HepG2 (cell line): ENCODE results near the gene CERS1. TPM values are rescaled to one million over a fixed set of nuclear protein-coding genes. Genes with fewer than 3 reads are reported as not detected.

ENCODE experiments used
- ATAC-seq: fragments of 200-7000 bp; cut with Tn5 transposase; 3 replicates; pipeline ENCODE4 v1.9.1; 2020; ENCODE audit warnings: mild to moderate bottlenecking, moderate library complexity
- BruUV-seq: library from RNA; stranded (reverse); fragments of 400-500 nt; replicated peaks from 2 replicates; lab custom pipeline; 2021; lab: Mats Ljungman, UMichigan
- CTCF ChIA-PET: fragments of 300-600 bp; formaldehyde crosslinking; extraction: SDS; loops from one replicate; lab custom pipeline; 2021; ENCODE audit warnings: low total read pairs, inconsistent platforms, low intra/inter-chr PET ratio; lab: Yijun Ruan, JAX
- POLR2A ChIA-PET: fragments of 350-600 bp; sonication (Branson Sonifier 250); formaldehyde crosslinking; loops from one replicate; lab custom pipeline; 2020; ENCODE audit warnings: antibody characterized with exemption, inconsistent platforms; lab: Yijun Ruan, JAX
- DNase-seq: peaks from one replicate; pipeline ENCODE4 v3.0.0-alpha.2; 2015; ENCODE audit warnings: low spot score
- FAIRE-seq: peaks from 3 replicates; lab custom pipeline; 2011; peaks lifted over from hg19 to GRCh38; lab: Jason Lieb, UNC
- H2AFZ ChIP-seq: one replicate; pipeline ENCODE4 v1.6.1; 2011; ENCODE audit warnings: low read length, inconsistent platforms
- H3K27ac ChIP-seq: fragments of 300-600 bp; 3 replicates; pipeline ENCODE4 v1.8.0; 2011; ENCODE audit warnings: mixed run types, mild to moderate bottlenecking, mixed read lengths, low read length, inconsistent platforms; ENCODE audit not compliant: insufficient read depth; ENCODE audit errors: extremely low read length
- H3K27me3 ChIP-seq, 2 experiments: fragments of 200-600 bp in 1 of 2; 2 replicates in 1 of 2; 3 replicates in 1 of 2; pipeline versions ENCODE4 v1.6.0 to v1.8.0; 2011; ENCODE audit warnings: low read length in 2 of 2, mild to moderate bottlenecking in 2 of 2, moderate library complexity in 2 of 2, inconsistent platforms in 1 of 2; ENCODE audit not compliant: insufficient read depth in 2 of 2, control insufficient read depth in 1 of 2
- H3K36me3 ChIP-seq, 2 experiments: fragments of 200-600 bp in 1 of 2; replicated peaks in 1 of 2; 2 replicates in 1 of 2; 3 replicates in 1 of 2; pipeline versions ENCODE4 v1.5.1 to v1.8.0; 2011; ENCODE audit warnings: low read length in 2 of 2, inconsistent platforms in 1 of 2; ENCODE audit not compliant: insufficient read depth in 2 of 2, control insufficient read depth in 1 of 2
- H3K4me1 ChIP-seq: 2 replicates; pipeline ENCODE4 v1.5.1; 2012; ENCODE audit warnings: low read length, inconsistent platforms; ENCODE audit not compliant: insufficient read depth
- H3K4me2 ChIP-seq: 2 replicates; pipeline ENCODE4 v1.6.0; 2011; ENCODE audit warnings: low read depth, low read length, inconsistent platforms
- H3K4me3 ChIP-seq, 3 experiments: fragments of 200-600 bp in 1 of 3; sonication (generic), shearing (Covaris generic) in 1 of 3; replicated peaks in 1 of 3; 2 replicates each; pipeline ENCODE4 v1.5.1; 2011 to 2016; ENCODE audit warnings: low read length in 3 of 3, inconsistent platforms in 2 of 3, low read depth in 2 of 3, mild to moderate bottlenecking in 2 of 3, control low read depth in 1 of 3, mixed read lengths in 1 of 3; ENCODE audit not compliant: insufficient read depth in 1 of 3
- H3K79me2 ChIP-seq: one replicate; pipeline ENCODE4 v1.6.1; 2011; ENCODE audit warnings: low read length, inconsistent platforms; ENCODE audit not compliant: insufficient read depth
- H3K9ac ChIP-seq: 2 replicates; pipeline ENCODE4 v1.6.0; 2011; ENCODE audit warnings: mild to moderate bottlenecking, low read depth, low read length, inconsistent platforms; ENCODE audit not compliant: insufficient read depth
- H3K9me3 ChIP-seq: 2 replicates; pipeline ENCODE4 v1.5.1; 2012; ENCODE audit warnings: mild to moderate bottlenecking, low read length
- H4K20me1 ChIP-seq: 2 replicates; pipeline ENCODE4 v1.6.0; 2011; ENCODE audit warnings: inconsistent platforms, mild to moderate bottlenecking, low read length, moderate library complexity; ENCODE audit not compliant: insufficient read depth
- CBX5 ChIP-seq: sonication (generic); formaldehyde crosslinking; IDR thresholded peaks from 2 replicates; pipeline ENCODE4 v1.4.0; 2020; ENCODE audit warnings: missing genetic modification reagents, borderline replicate concordance
- HINFP ChIP-seq: sonication (generic); formaldehyde crosslinking; IDR thresholded peaks from 2 replicates; pipeline ENCODE4 v1.4.0; 2020; ENCODE audit warnings: low read depth, mild to moderate bottlenecking, missing genetic modification reagents
- HNRNPL ChIP-seq: fragments of 200-400 bp; formaldehyde crosslinking; IDR thresholded peaks from 2 replicates; pipeline ENCODE4 v1.6.1; 2017; ENCODE audit warnings: mild to moderate bottlenecking, low read depth, low read length
- KAT2B ChIP-seq: fragments of 150-350 bp; IDR thresholded peaks from 2 replicates; pipeline ENCODE4 v1.6.1; 2014; ENCODE audit warnings: low read depth, low read length, borderline replicate concordance
- NR2C2 ChIP-seq: sonication (generic); formaldehyde crosslinking; IDR thresholded peaks from 2 replicates; pipeline ENCODE4 v1.4.0; 2020; ENCODE audit warnings: missing genetic modification reagents, mild to moderate bottlenecking, moderate library complexity, borderline replicate concordance
- RARA ChIP-seq: IDR thresholded peaks from 2 replicates; pipeline ENCODE4 v1.6.1; 2016; ENCODE audit warnings: missing genetic modification reagents, missing compliant biosample characterization
- SIX1 ChIP-seq: sonication (generic); formaldehyde crosslinking; IDR thresholded peaks from 2 replicates; pipeline ENCODE4 v1.4.0; 2020; ENCODE audit warnings: missing genetic modification reagents, borderline replicate concordance
- TEAD3 ChIP-seq: optimal IDR thresholded peaks from 2 replicates; pipeline ENCODE3; 2016; ENCODE audit warnings: borderline replicate concordance
- ZNF124 ChIP-seq: sonication (generic); formaldehyde crosslinking; IDR thresholded peaks from 2 replicates; pipeline ENCODE4 v1.4.0; 2020; ENCODE audit warnings: missing genetic modification reagents
- ZNF432 ChIP-seq: sonication (generic); formaldehyde crosslinking; IDR thresholded peaks from 2 replicates; pipeline ENCODE4 v1.5.0; 2020; ENCODE audit warnings: missing genetic modification reagents, mild to moderate bottlenecking, borderline replicate concordance
- ZNF746 ChIP-seq: sonication (generic); formaldehyde crosslinking; IDR thresholded peaks from 2 replicates; pipeline ENCODE4 v1.8.0; 2022; ENCODE audit warnings: mild to moderate bottlenecking, missing genetic modification reagents
- ZNF766 ChIP-seq: sonication (generic); formaldehyde crosslinking; IDR thresholded peaks from 2 replicates; pipeline ENCODE4 v1.5.0; 2020; ENCODE audit warnings: missing genetic modification reagents, borderline replicate concordance
- ZNF777 ChIP-seq: sonication (generic); formaldehyde crosslinking; IDR thresholded peaks from 2 replicates; pipeline ENCODE4 v1.4.0; 2020; ENCODE audit warnings: missing genetic modification reagents
- WGBS: methylation state at CpG from one replicate; pipeline ENCODE4 v1.1.6; 2017; ENCODE audit warnings: low lambda C conversion rate; 5-methylcytosine and 5-hydroxymethylcytosine counted together
- in situ Hi-C: cut with HindIII; loops from 2 replicates; pipeline ENCODE4 v1.10.0; 2017; ENCODE audit warnings: low pct_unique_long_range_greater_than_20kb; ENCODE audit not compliant: extremely low pct_ligation_motif_present
- intact Hi-C: fragments of 100-400 bp; cut with micrococcal nuclease; formaldehyde crosslinking; loops from one replicate; pipeline ENCODE4 v1.10.0; 2022; ENCODE audit not compliant: unreplicated experiment
- polyA plus RNA-seq, 8 experiments: library from polyadenylated mRNA; depleted of rRNA in 3 of 8; stranded (reverse) in 7 of 8; unstranded in 1 of 8; fragments of >200 nt; fragmentation: Illumina TruSeq in 4 of 8; extraction: Trizol in 4 of 8; gene quantifications; 2 replicates each; pipeline versions ENCODE4 v1.2.1 to v1.2.3, GENCODE V29; 2011 to 2016; ENCODE audit warnings: low read depth in 4 of 8, missing spikeins in 1 of 8, mixed read lengths in 1 of 8; ENCODE audit not compliant: insufficient read depth in 1 of 8
- total RNA-seq, 5 experiments: library from RNA; depleted of rRNA; stranded (reverse); fragments of >200 nt; fragmentation: Illumina TruSeq; extraction: Trizol; gene quantifications; 2 replicates each; pipeline ENCODE4 v1.2.3, GENCODE V29; 2016; ENCODE audit warnings: low read depth in 1 of 5
- TF ChIP-seq, protein P1 (sequence below), 2 experiments: sonication (generic) in 1 of 2; formaldehyde crosslinking in 1 of 2; IDR thresholded peaks; 2 replicates each; pipeline versions ENCODE4 v1.6.1 to v1.9.0; 2014 to 2022; ENCODE audit warnings: antibody characterized with exemption in 1 of 2, borderline replicate concordance in 1 of 2, inconsistent platforms in 1 of 2, low read depth in 1 of 2, missing genetic modification reagents in 1 of 2

Gene CERS1
- total and polyA plus RNA-seq, 2 of the 13 experiments (the other 11 are each of a cell fraction or from before 2014, with no cell fraction given), result 4.6 to 9.8 TPM

DNA sequence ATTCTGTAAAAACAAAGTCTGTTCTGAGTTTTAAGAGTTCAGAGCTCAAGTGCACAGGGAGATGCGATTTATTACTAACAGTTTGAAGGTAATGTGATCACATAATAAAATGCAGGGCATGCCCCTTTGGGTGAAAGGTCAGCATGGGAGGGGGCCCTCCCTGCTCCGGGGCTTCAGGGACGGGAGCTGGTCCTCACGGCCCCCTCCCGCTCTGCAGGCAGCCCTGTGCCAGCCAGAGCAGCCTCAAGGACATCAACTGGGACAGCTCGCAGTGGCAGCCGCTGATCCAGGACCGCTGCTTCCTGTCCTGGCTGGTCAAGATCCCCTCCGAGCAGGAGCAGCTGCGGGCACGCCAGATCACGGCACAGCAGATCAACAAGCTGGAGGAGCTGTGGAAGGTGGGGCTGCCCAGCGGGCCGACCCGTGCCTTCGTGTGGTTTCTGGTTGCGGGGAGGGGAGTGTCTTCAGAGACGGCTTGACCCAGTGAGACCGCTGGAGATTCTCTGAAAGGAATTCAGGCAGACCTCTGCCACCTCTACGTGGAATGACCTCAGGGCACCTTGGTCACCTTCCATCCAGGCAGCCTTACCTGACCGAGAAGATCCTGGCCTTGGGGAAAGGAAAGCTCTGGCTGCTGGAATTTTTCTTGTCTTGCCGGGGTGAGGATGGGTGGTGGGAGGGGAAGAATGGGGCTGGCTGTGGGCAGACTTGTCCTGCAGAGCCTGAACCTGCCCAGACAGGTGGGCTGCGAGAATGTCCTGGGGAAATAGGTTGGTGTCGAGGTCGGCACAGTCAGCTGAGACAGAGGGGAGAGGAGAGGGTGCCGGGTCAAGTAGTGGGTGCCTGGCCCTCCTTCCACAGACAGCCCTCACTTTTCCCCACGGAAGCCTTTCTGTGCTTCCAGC is 45.2 kb downstream of the CERS1 start:
- CTCF ChIA-PET, result no interaction called here

More for the DNA sequence above, 45.2 kb downstream of the CERS1 start:
- Histone ChIP-seq H3K4me1 (no peaks in the 10 kb centered on the region), H3K36me3 (peaks cover 59 to 84% of the 10 kb centered on the region in 2 experiments), H2AFZ (no peak overlapping the region), H3K4me2 (no peak overlapping the region), H3K9ac (no peak overlapping the region), H3K27me3 (no peaks in the 10 kb centered on the region), H4K20me1 (peaks cover 47% of the 10 kb centered on the region), H3K79me2 (peaks cover 37% of the 10 kb centered on the region), H3K27ac (no peak overlapping the region), H3K9me3 (no peaks in the 10 kb centered on the region), H3K4me3 (no peak overlapping the region)
- POLR2A ChIA-PET, result no interaction called here
- ATAC-seq (no peak), FAIRE-seq (no peak), DNase-seq (no peak)
- no TSS peak for BruUV-seq
- over 99% methylated on average over 16 of the region's 27 CpGs for WGBS
- in situ Hi-C loops, result no loop called here
- intact Hi-C loops, result no loop called here
- TF ChIP-seq HINFP (CRISPR knock-in tag) (no peak), ZNF766 (CRISPR knock-in tag) (no peak), CBX5 (no peak), ZNF777 (CRISPR knock-in tag) (no peak), ZNF124 (no peak), ZNF432 (CRISPR knock-in tag) (no peak), RARA (no peak), ZNF746 (CRISPR knock-in tag) (no peak), SIX1 (no peak), HNRNPL (no peak), NR2C2 (CRISPR knock-in tag) (no peak), KAT2B (no peak), TEAD3 (no peak)
- TF ChIP-seq, protein P1, sequence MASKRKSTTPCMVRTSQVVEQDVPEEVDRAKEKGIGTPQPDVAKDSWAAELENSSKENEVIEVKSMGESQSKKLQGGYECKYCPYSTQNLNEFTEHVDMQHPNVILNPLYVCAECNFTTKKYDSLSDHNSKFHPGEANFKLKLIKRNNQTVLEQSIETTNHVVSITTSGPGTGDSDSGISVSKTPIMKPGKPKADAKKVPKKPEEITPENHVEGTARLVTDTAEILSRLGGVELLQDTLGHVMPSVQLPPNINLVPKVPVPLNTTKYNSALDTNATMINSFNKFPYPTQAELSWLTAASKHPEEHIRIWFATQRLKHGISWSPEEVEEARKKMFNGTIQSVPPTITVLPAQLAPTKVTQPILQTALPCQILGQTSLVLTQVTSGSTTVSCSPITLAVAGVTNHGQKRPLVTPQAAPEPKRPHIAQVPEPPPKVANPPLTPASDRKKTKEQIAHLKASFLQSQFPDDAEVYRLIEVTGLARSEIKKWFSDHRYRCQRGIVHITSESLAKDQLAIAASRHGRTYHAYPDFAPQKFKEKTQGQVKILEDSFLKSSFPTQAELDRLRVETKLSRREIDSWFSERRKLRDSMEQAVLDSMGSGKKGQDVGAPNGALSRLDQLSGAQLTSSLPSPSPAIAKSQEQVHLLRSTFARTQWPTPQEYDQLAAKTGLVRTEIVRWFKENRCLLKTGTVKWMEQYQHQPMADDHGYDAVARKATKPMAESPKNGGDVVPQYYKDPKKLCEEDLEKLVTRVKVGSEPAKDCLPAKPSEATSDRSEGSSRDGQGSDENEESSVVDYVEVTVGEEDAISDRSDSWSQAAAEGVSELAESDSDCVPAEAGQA (IDR thresholded peaks at IDR 0.05; ENCODE audit: low read depth), result no peak
- TF ChIP-seq, protein P1 (CRISPR knock-in tag; IDR thresholded peaks at IDR 0.05; ENCODE audit: borderline replicate concordance), result no peak
